ENCODE results near the gene MYO3B. TPM values are rescaled to one million over a fixed set of nuclear protein-coding genes. Genes with fewer than 3 reads are reported as not detected.

Gene MYO3B
- total RNA-seq, 1 experiment from 2014 or later = 0.52 TPM

- no peaks in the 10 kb centered on the region for H3K4me1 ChIP-seq (ENCODE audit: insufficient read depth, low read length, poor library complexity, severe bottlenecking)
- no TSS peak for BruUV-seq (replicated peaks)
- CTCF ChIA-PET = no interaction called here
- intact Hi-C loops (cut with micrococcal nuclease; ENCODE audit: unreplicated experiment) = no loop called here
- H3K27ac ChIP-seq (ENCODE audit: low read depth, low read length, poor library complexity, severe bottlenecking) = no peak overlapping the region
- TF ChIP-seq EZH2 (IDR thresholded peaks at IDR 0.05; ENCODE audit: borderline replicate concordance, low read depth, low read length, poor library complexity, severe bottlenecking) = no peak
- TF ChIP-seq CTCF (conservative IDR thresholded peaks at IDR 0.05; ENCODE audit: low read depth, low read length) = no peak
- no peak overlapping the region for H3K4me3 ChIP-seq (ENCODE audit: low read depth, low read length, poor library complexity, severe bottlenecking)
- no peaks in the 10 kb centered on the region for H3K27me3 ChIP-seq (replicated peaks; ENCODE audit: insufficient read depth, low read depth, low read length, poor library complexity)
- no peaks in the 10 kb centered on the region for H3K36me3 ChIP-seq (ENCODE audit: insufficient read depth, low read length, poor library complexity, severe bottlenecking)
- POLR2A ChIA-PET (ENCODE audit: low non-redundant PET) = no interaction called here
- no peak for DNase-seq (ENCODE audit: low spot score)
- H3K9me3 ChIP-seq (ENCODE audit: low read depth, low read length, poor library complexity, severe bottlenecking) = no peaks in the 10 kb centered on the region
Measured at GRCh38 chr2:170553748-170554147, 375.8 kb downstream of the MYO3B start.

GRCh38 chr2:170554278-170554955, 376.5 kb downstream of the MYO3B start:
- POLR2A ChIA-PET (ENCODE audit: low non-redundant PET) = no interaction called here
- intact Hi-C loops (cut with micrococcal nuclease; ENCODE audit: unreplicated experiment) = no loop called here
- CTCF ChIA-PET = no interaction called here
- BruUV-seq (replicated peaks) = no TSS peak
- TF ChIP-seq CTCF (conservative IDR thresholded peaks at IDR 0.05; ENCODE audit: low read depth, low read length) = no peak
- TF ChIP-seq EZH2 (IDR thresholded peaks at IDR 0.05; ENCODE audit: borderline replicate concordance, low read depth, low read length, poor library complexity, severe bottlenecking) = no peak
- Histone ChIP-seq H3K4me1 (ENCODE audit: insufficient read depth, low read length, poor library complexity, severe bottlenecking) (no peaks in the 10 kb centered on the region), H3K4me3 (ENCODE audit: low read depth, low read length, poor library complexity, severe bottlenecking) (no peak overlapping the region), H3K36me3 (ENCODE audit: insufficient read depth, low read length, poor library complexity, severe bottlenecking) (no peaks in the 10 kb centered on the region), H3K27me3 (replicated peaks; ENCODE audit: insufficient read depth, low read depth, low read length, poor library complexity) (peaks cover 2% of the 10 kb centered on the region), H3K9me3 (ENCODE audit: low read depth, low read length, poor library complexity, severe bottlenecking) (no peaks in the 10 kb centered on the region), H3K27ac (ENCODE audit: low read depth, low read length, poor library complexity, severe bottlenecking) (no peak overlapping the region)
- no peak for DNase-seq (ENCODE audit: low spot score)

GRCh38 chr2:170562928-170563327, 385.0 kb downstream of the MYO3B start:
- Histone ChIP-seq H3K27ac (ENCODE audit: low read depth, low read length, poor library complexity, severe bottlenecking) (no peak overlapping the region), H3K9me3 (ENCODE audit: low read depth, low read length, poor library complexity, severe bottlenecking) (no peaks in the 10 kb centered on the region), H3K36me3 (ENCODE audit: insufficient read depth, low read length, poor library complexity, severe bottlenecking) (no peaks in the 10 kb centered on the region), H3K4me1 (ENCODE audit: insufficient read depth, low read length, poor library complexity, severe bottlenecking) (no peaks in the 10 kb centered on the region), H3K27me3 (replicated peaks; ENCODE audit: insufficient read depth, low read depth, low read length, poor library complexity) (peaks cover 17% of the 10 kb centered on the region), H3K4me3 (ENCODE audit: low read depth, low read length, poor library complexity, severe bottlenecking) (no peak overlapping the region)
- CTCF ChIA-PET = no interaction called here
- no TSS peak for BruUV-seq (replicated peaks)
- intact Hi-C loops (cut with micrococcal nuclease; ENCODE audit: unreplicated experiment) = no loop called here
- no peak for DNase-seq (ENCODE audit: low spot score)
- TF ChIP-seq CTCF (conservative IDR thresholded peaks at IDR 0.05; ENCODE audit: low read depth, low read length) = no peak
- TF ChIP-seq EZH2 (IDR thresholded peaks at IDR 0.05; ENCODE audit: borderline replicate concordance, low read depth, low read length, poor library complexity, severe bottlenecking) = no peak
- POLR2A ChIA-PET (ENCODE audit: low non-redundant PET) = no interaction called here
